ENCODE data around the gene CUX1.
"Not testable (repeated sequence)": the region's sequence is repeated elsewhere in the genome, so short reads cannot be mapped to it uniquely, and the experiment has no call there.

Gene CUX1

GRCh38 chr7:101884671-101885596 lies 67.5 kb downstream of the CUX1 start:
- TF ChIP-seq CTCF (conservative IDR thresholded peaks at IDR 0.05): no peak
- peak overlapping the region; percentile 98 for H3K27ac ChIP-seq

- peak overlapping the region; percentile 98 for H3K27ac ChIP-seq
- TF ChIP-seq CTCF (conservative IDR thresholded peaks at IDR 0.05): no peak
Observed at GRCh38 chr7:101885597-101885955, 68.2 kb downstream of the CUX1 start.

- peak overlapping the region; percentile 98; the same call in 1 of the 2 replicates for H3K27ac ChIP-seq
Observed at GRCh38 chr7:101887352-101887751, 69.9 kb downstream of the CUX1 start.

- not testable (repeated sequence) for H3K27ac ChIP-seq
Observed at GRCh38 chr7:101888564-101888963, 71.1 kb downstream of the CUX1 start.

GRCh38 chr7:101890749-101891523 lies 73.5 kb downstream of the CUX1 start:
- no peak for TF ChIP-seq CTCF (conservative IDR thresholded peaks at IDR 0.05)
- no peak overlapping the region for H3K27ac ChIP-seq

GRCh38 chr7:101891936-101892640 lies 74.7 kb downstream of the CUX1 start:
- no peak overlapping the region for H3K27ac ChIP-seq
- no peak for TF ChIP-seq CTCF (conservative IDR thresholded peaks at IDR 0.05)

- TF ChIP-seq CTCF (conservative IDR thresholded peaks at IDR 0.05): no peak
- H3K27ac ChIP-seq: no peak overlapping the region
Observed at GRCh38 chr7:101893341-101894082, 76.1 kb downstream of the CUX1 start.

- H3K27ac ChIP-seq: peak overlapping the region; percentile 78
Observed at GRCh38 chr7:101896316-101896715, 78.9 kb downstream of the CUX1 start.

More at GRCh38 chr7:101896316-101896715, 78.9 kb downstream of the CUX1 start:
- no peak for TF ChIP-seq CTCF (conservative IDR thresholded peaks at IDR 0.05)

Measured in VCaP (cell line).